K562 (cell line): Measurements from ENCODE around the gene SZT2. TPM values are rescaled to one million over a fixed set of nuclear protein-coding genes. Genes with fewer than 3 reads are reported as not detected.

ENCODE experiments used
- ARID1B ChIP-seq: fragments of 450-650 bp; IDR thresholded peaks from 2 replicates; pipeline ENCODE4 v1.6.1; 2016; ENCODE audit warnings: antibody characterized with exemption, mild to moderate bottlenecking, inconsistent platforms
- CCNT2 ChIP-seq: IDR thresholded peaks from 2 replicates; pipeline ENCODE4 v1.6.1; 2011; ENCODE audit warnings: borderline replicate concordance, low read depth, mild to moderate bottlenecking, moderate library complexity, mixed read lengths, low read length; ENCODE audit not compliant: insufficient read length; ENCODE audit errors: extremely low read depth
- GATAD2A ChIP-seq: fragments of 450-650 bp; IDR thresholded peaks from 2 replicates; pipeline ENCODE4 v1.6.1; 2017
- KDM5B ChIP-seq: fragments of 200-600 bp; sonication (generic); IDR thresholded peaks from 2 replicates; pipeline ENCODE4 v1.6.1; 2012; ENCODE audit warnings: low read depth, mild to moderate bottlenecking, moderate library complexity, low read length, control low read depth, inconsistent platforms; ENCODE audit not compliant: insufficient replicate concordance
- SAFB2 ChIP-seq: fragments of 200-400 bp; formaldehyde crosslinking; IDR thresholded peaks from 2 replicates; pipeline ENCODE4 v1.6.1; 2018; ENCODE audit warnings: borderline replicate concordance, low read length, low read depth, moderate library complexity; ENCODE audit not compliant: severe bottlenecking
- TAF15 ChIP-seq: fragments of 200-400 bp; formaldehyde crosslinking; IDR thresholded peaks from 2 replicates; pipeline ENCODE4 v1.6.1; 2017; ENCODE audit warnings: mild to moderate bottlenecking, low read depth, low read length, moderate library complexity
- TAL1 ChIP-seq: fragments of 450-650 bp; IDR thresholded peaks from 2 replicates; pipeline ENCODE4 v1.6.1; 2016; ENCODE audit warnings: mild to moderate bottlenecking
- ZFPM2 ChIP-seq: fragments of 250-450 bp; sonication (Bioruptor Pico); IDR thresholded peaks from 2 replicates; pipeline ENCODE4 v1.5.1; 2022; ENCODE audit warnings: mild to moderate bottlenecking
- ZNF224 ChIP-seq: sonication (generic); formaldehyde crosslinking; IDR thresholded peaks from 2 replicates; pipeline ENCODE4 v1.8.0; 2022; ENCODE audit warnings: mild to moderate bottlenecking, missing genetic modification reagents
- ZNF41 ChIP-seq: fragments of 250-450 bp; sonication (Bioruptor Pico); conservative IDR thresholded peaks from 2 replicates; pipeline ENCODE4 v1.4.0; 2020; ENCODE audit warnings: mild to moderate bottlenecking
- ZNF639 ChIP-seq, 2 experiments: fragments of 200-800 bp in 1 of 2; sonication (Bioruptor generic) in 1 of 2; sonication (generic) in 1 of 2; formaldehyde crosslinking in 1 of 2; IDR thresholded peaks in 1 of 2; conservative IDR thresholded peaks in 1 of 2; 2 replicates each; pipeline versions ENCODE4 v1.5.0 to v1.6.1; 2016 to 2020; ENCODE audit warnings: missing compliant biosample characterization in 1 of 2, missing genetic modification characterization in 1 of 2, missing genetic modification reagents in 1 of 2
- ZNF668 ChIP-seq: fragments of 250-450 bp; sonication (Bioruptor Pico); IDR thresholded peaks from 2 replicates; pipeline ENCODE4 v1.8.0; 2022; ENCODE audit warnings: mild to moderate bottlenecking, inconsistent platforms
- ZNF778 ChIP-seq: fragments of 450-650 bp; formaldehyde crosslinking; IDR thresholded peaks from 2 replicates; pipeline ENCODE4 v1.4.0; 2020; ENCODE audit warnings: mild to moderate bottlenecking, moderate library complexity
- polyA plus RNA-seq, 8 experiments: library from polyadenylated mRNA; depleted of rRNA in 4 of 8; stranded (reverse) in 5 of 8; unstranded in 3 of 8; fragments of >200 nt; fragmentation: Nextera tagmentation in 2 of 8; fragmentation: Illumina TruSeq in 1 of 8; extraction: Ambion mirVana in 2 of 8; extraction: Trizol in 1 of 8; gene quantifications; 2 replicates each; pipeline versions ENCODE4 v1.2.1 to v1.2.3, GENCODE V29; 2011 to 2014; ENCODE audit warnings: inconsistent platforms in 1 of 8, missing spikeins in 1 of 8
- total RNA-seq, 7 experiments: library from RNA; depleted of rRNA in 6 of 7; stranded (reverse); fragments of >200 nt in 6 of 7; fragmentation: Illumina TruSeq in 2 of 7; extraction: Trizol in 2 of 7; gene quantifications; 2 replicates each; pipeline versions ENCODE4 v1.2.1 to v1.2.3, GENCODE V29; 2011 to 2021; ENCODE audit warnings: low replicate concordance in 1 of 7
- TF ChIP-seq, protein P1 (sequence below): sonication (generic); formaldehyde crosslinking; IDR thresholded peaks from 2 replicates; pipeline ENCODE4 v1.4.0; 2020; ENCODE audit warnings: mild to moderate bottlenecking, missing genetic modification reagents
- TF ChIP-seq, protein P2 (sequence below): sonication (generic); formaldehyde crosslinking; IDR thresholded peaks from 2 replicates; pipeline ENCODE4 v1.8.0; 2022; ENCODE audit warnings: missing genetic modification reagents, mild to moderate bottlenecking, moderate library complexity, borderline replicate concordance
- TF ChIP-seq, protein P3 (sequence below): fragments of 450-650 bp; formaldehyde crosslinking; IDR thresholded peaks from 2 replicates; pipeline ENCODE4 v1.4.0; 2020; ENCODE audit warnings: mild to moderate bottlenecking

SZT2 gene
- total and polyA plus RNA-seq, 9 of the 15 experiments (the other 6 are each of a cell fraction or from before 2014, with no cell fraction given) = 0.88 to 31.0 (median 12.8) TPM

- TF ChIP-seq ZNF41 (no peak), TAL1 (peak; percentile 87), GATAD2A (0 out of 2 replicates have a peak, but pooled peaks have one; percentile 15), KDM5B (no peak), CCNT2 (peak; percentile 98), TAF15 (no peak), ZNF778 (CRISPR knock-in tag) (no peak), ZNF224 (no peak), ZNF668 (CRISPR knock-in tag) (no peak), SAFB2 (no peak), ARID1B (peak; percentile 93), ZNF639 (CRISPR knock-in tag; conservative IDR thresholded peaks at IDR 0.05 in 1 of 2, IDR thresholded peaks at IDR 0.05 in 1 of 2) (no peak), ZFPM2 (no peak)
- TF ChIP-seq, protein P1, sequence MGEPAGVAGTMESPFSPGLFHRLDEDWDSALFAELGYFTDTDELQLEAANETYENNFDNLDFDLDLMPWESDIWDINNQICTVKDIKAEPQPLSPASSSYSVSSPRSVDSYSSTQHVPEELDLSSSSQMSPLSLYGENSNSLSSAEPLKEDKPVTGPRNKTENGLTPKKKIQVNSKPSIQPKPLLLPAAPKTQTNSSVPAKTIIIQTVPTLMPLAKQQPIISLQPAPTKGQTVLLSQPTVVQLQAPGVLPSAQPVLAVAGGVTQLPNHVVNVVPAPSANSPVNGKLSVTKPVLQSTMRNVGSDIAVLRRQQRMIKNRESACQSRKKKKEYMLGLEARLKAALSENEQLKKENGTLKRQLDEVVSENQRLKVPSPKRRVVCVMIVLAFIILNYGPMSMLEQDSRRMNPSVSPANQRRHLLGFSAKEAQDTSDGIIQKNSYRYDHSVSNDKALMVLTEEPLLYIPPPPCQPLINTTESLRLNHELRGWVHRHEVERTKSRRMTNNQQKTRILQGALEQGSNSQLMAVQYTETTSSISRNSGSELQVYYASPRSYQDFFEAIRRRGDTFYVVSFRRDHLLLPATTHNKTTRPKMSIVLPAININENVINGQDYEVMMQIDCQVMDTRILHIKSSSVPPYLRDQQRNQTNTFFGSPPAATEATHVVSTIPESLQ (CRISPR knock-in tag) = no peak
- TF ChIP-seq, protein P2, sequence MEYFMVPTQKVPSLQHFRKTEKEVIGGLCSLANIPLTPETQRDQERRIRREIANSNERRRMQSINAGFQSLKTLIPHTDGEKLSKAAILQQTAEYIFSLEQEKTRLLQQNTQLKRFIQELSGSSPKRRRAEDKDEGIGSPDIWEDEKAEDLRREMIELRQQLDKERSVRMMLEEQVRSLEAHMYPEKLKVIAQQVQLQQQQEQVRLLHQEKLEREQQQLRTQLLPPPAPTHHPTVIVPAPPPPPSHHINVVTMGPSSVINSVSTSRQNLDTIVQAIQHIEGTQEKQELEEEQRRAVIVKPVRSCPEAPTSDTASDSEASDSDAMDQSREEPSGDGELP (CRISPR knock-in tag) = peak; percentile 4; the same call in 1 of the 2 replicates
- TF ChIP-seq, protein P3, sequence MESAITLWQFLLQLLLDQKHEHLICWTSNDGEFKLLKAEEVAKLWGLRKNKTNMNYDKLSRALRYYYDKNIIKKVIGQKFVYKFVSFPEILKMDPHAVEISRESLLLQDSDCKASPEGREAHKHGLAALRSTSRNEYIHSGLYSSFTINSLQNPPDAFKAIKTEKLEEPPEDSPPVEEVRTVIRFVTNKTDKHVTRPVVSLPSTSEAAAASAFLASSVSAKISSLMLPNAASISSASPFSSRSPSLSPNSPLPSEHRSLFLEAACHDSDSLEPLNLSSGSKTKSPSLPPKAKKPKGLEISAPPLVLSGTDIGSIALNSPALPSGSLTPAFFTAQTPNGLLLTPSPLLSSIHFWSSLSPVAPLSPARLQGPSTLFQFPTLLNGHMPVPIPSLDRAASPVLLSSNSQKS = no peak
These were observed 15.6 kb downstream of the SZT2 start (continued) for GRCh38 chr1:43405219-43405875.
